ENCODE measurements around the gene HINT2. TPM values are rescaled to one million over a fixed set of nuclear protein-coding genes. Genes with fewer than 3 reads are reported as not detected.

HINT2 gene
- total and polyA plus RNA-seq, 4 donors: 19.9 to 112 (median 58.8) TPM

GRCh38 chr9:35854091-35854762, 39.4 kb upstream of the HINT2 start:
- Histone ChIP-seq H3K36me3 (ENCODE audit: control insufficient read depth in 4 of 4, insufficient read depth in 4 of 4, low read length in 4 of 4) (peaks cover 0 to 16% (median 6%) of the 10 kb centered on the region in 4 donors), H3K9ac (ENCODE audit: insufficient read depth in 1 of 2, low read length in 2 of 2) (no peak overlapping the region), H3K27ac (ENCODE audit: low read depth in 1 of 2, low read length in 1 of 2) (no peak overlapping the region), H3K27me3 (ENCODE audit: control insufficient read depth in 3 of 3, insufficient read depth in 3 of 3, low read length in 2 of 3) (no peaks in the 10 kb centered on the region), H3K4me1 (ENCODE audit: control insufficient read depth in 5 of 5, insufficient read depth in 5 of 5, low read length in 5 of 5) (peaks cover 0 to 4% (median 0%) of the 10 kb centered on the region in 5 donors), H3K4me3 (no peak overlapping the region), H3K9me3 (ENCODE audit: control insufficient read depth in 4 of 4, insufficient read depth in 3 of 4, low read length in 3 of 4) (no peaks in the 10 kb centered on the region)
- no peak for TF ChIP-seq CTCF (IDR thresholded peaks at IDR 0.05; ENCODE audit: control extremely low read depth, extremely low read depth)
- 91 to 93% methylated on average over 7 of the region's 7 CpGs for WGBS, 2 donors
- no peak for DNase-seq
- ATAC-seq (ENCODE audit: insufficient read depth, low FRiP score): no peak

- H3K36me3 ChIP-seq (ENCODE audit: control insufficient read depth in 4 of 4, insufficient read depth in 4 of 4, low read length in 4 of 4): peaks cover 0 to 21% (median 6%) of the 10 kb centered on the region in 4 donors
- no peak for TF ChIP-seq CTCF (IDR thresholded peaks at IDR 0.05; ENCODE audit: control extremely low read depth, extremely low read depth)
- H3K9me3 ChIP-seq (ENCODE audit: control insufficient read depth in 4 of 4, insufficient read depth in 3 of 4, low read length in 3 of 4): no peaks in the 10 kb centered on the region
- WGBS, 2 donors: 89 to 92% methylated on average over 25 of the region's 25 CpGs
- no peak overlapping the region for H3K4me3 ChIP-seq
- no peak overlapping the region for H3K27ac ChIP-seq (ENCODE audit: low read depth in 1 of 2, low read length in 1 of 2)
- ATAC-seq (ENCODE audit: insufficient read depth, low FRiP score) (no peak), DNase-seq (no peak)
- no peaks in the 10 kb centered on the region for H3K27me3 ChIP-seq (ENCODE audit: control insufficient read depth in 3 of 3, insufficient read depth in 3 of 3, low read length in 2 of 3)
- no peaks in the 10 kb centered on the region for H3K4me1 ChIP-seq (ENCODE audit: control insufficient read depth in 5 of 5, insufficient read depth in 5 of 5, low read length in 5 of 5)
- no peak overlapping the region for H3K9ac ChIP-seq (ENCODE audit: insufficient read depth in 1 of 2, low read length in 2 of 2)
These were observed 38.3 kb upstream of the HINT2 start for GRCh38 chr9:35852876-35853865.

- H3K9me3 ChIP-seq (ENCODE audit: control insufficient read depth in 4 of 4, insufficient read depth in 3 of 4, low read length in 3 of 4): no peaks in the 10 kb centered on the region
- WGBS, 2 donors: 85 to 95% methylated on average over 2 of the region's 2 CpGs
- DNase-seq (no peak), ATAC-seq (ENCODE audit: insufficient read depth, low FRiP score) (no peak)
- H3K27ac ChIP-seq (ENCODE audit: low read depth in 1 of 2, low read length in 1 of 2): no peak overlapping the region
- TF ChIP-seq CTCF (IDR thresholded peaks at IDR 0.05; ENCODE audit: control extremely low read depth, extremely low read depth): no peak
- H3K4me1 ChIP-seq (ENCODE audit: control insufficient read depth in 5 of 5, insufficient read depth in 5 of 5, low read length in 5 of 5): no peaks in the 10 kb centered on the region
- no peak overlapping the region for H3K9ac ChIP-seq (ENCODE audit: insufficient read depth in 1 of 2, low read length in 2 of 2)
- H3K36me3 ChIP-seq (ENCODE audit: control insufficient read depth in 4 of 4, insufficient read depth in 4 of 4, low read length in 4 of 4): peaks cover 0 to 23% (median 7%) of the 10 kb centered on the region in 4 donors
- no peaks in the 10 kb centered on the region for H3K27me3 ChIP-seq (ENCODE audit: control insufficient read depth in 3 of 3, insufficient read depth in 3 of 3, low read length in 2 of 3)
- H3K4me3 ChIP-seq: no peak overlapping the region
These were observed 37.5 kb upstream of the HINT2 start for GRCh38 chr9:35852267-35852815.
